B cell (primary cell): ENCODE data around the gene TET3. TPM values are rescaled to one million over a fixed set of nuclear protein-coding genes. Genes with fewer than 3 reads are reported as not detected.

Experiments used
- ATAC-seq: fragments of 200-7000 bp; cut with Tn5 transposase; one replicate; pipeline ENCODE4 v1.10.0; 2021; ENCODE audit warnings: low read depth, mild to moderate bottlenecking, moderate number of reproducible peaks, moderate library complexity
- CTCF ChIA-PET: fragments of 350-600 bp; sonication (Branson Sonifier 250); formaldehyde crosslinking; loops from one replicate; lab custom pipeline; 2021; ENCODE audit warnings: antibody characterized with exemption, inconsistent platforms; lab: Charles Lee
- POLR2A ChIA-PET: fragments of 350-600 bp; sonication (Branson Sonifier 250); formaldehyde crosslinking; loops from one replicate; lab custom pipeline; 2021; ENCODE audit warnings: antibody characterized with exemption; lab: Charles Lee
- DNase-seq: peaks from one replicate; pipeline ENCODE4 v3.0.0; 2013
- H2AFZ ChIP-seq: 2 replicates; pipeline ENCODE4 v1.6.1; 2012; ENCODE audit warnings: mild to moderate bottlenecking, low read depth, low read length; ENCODE audit not compliant: insufficient read depth, poor library complexity, severe bottlenecking
- H3K27ac ChIP-seq, 2 donors: 1 replicate in 1 of 2; 2 replicates in 1 of 2; pipeline ENCODE4 v1.5.1; 2012 to 2013; ENCODE audit warnings: low read length in 2 of 2, mild to moderate bottlenecking in 2 of 2, moderate library complexity in 1 of 2
- H3K27me3 ChIP-seq, 4 experiments: fragments of 200-600 bp in 1 of 4; sonication (generic) in 1 of 4; replicated peaks in 1 of 4; 1 replicate in 2 of 4; 2 replicates in 2 of 4; pipeline versions ENCODE4 v1.6.1 to v1.7.0; 2013 to 2016; ENCODE audit warnings: low read length in 3 of 4, mild to moderate bottlenecking in 2 of 4, mixed read lengths in 1 of 4, moderate library complexity in 1 of 4; ENCODE audit not compliant: insufficient read depth in 4 of 4, control insufficient read depth in 3 of 4; ENCODE audit errors: control extremely low read depth in 1 of 4
- H3K36me3 ChIP-seq, 2 experiments: replicated peaks in 1 of 2; 1 replicate in 1 of 2; 2 replicates in 1 of 2; pipeline versions ENCODE4 v1.6.1 to v1.7.1; 2013; ENCODE audit warnings: low read length in 1 of 2; ENCODE audit not compliant: insufficient read depth in 2 of 2, control insufficient read depth in 1 of 2; ENCODE audit errors: control extremely low read depth in 1 of 2, extremely low read depth in 1 of 2
- H3K4me1 ChIP-seq, 2 donors: fragments of 200-600 bp in 1 of 2; sonication (generic) in 1 of 2; 1 replicate in 1 of 2; 2 replicates in 1 of 2; pipeline versions ENCODE4 v1.5.1 to v1.6.1; 2013 to 2017; ENCODE audit warnings: low read length in 2 of 2; ENCODE audit not compliant: control insufficient read depth in 2 of 2, insufficient read depth in 2 of 2
- H3K4me2 ChIP-seq: replicated peaks from 2 replicates; pipeline ENCODE3; 2012; ENCODE audit warnings: mild to moderate bottlenecking, low read depth, low read length; ENCODE audit not compliant: poor library complexity, severe bottlenecking
- H3K4me3 ChIP-seq, 5 experiments: fragments of 200-600 bp in 1 of 5; sonication (generic) in 1 of 5; 1 replicate in 3 of 5; 2 replicates in 2 of 5; pipeline versions ENCODE4 v1.5.1 to v1.7.0; 2011 to 2016; ENCODE audit warnings: low read length in 4 of 5, mild to moderate bottlenecking in 4 of 5, low read depth in 2 of 5, control low read depth in 1 of 5, moderate library complexity in 1 of 5; ENCODE audit not compliant: insufficient read depth in 1 of 5; ENCODE audit errors: control extremely low read depth in 1 of 5, extremely low read depth in 1 of 5
- H3K79me2 ChIP-seq: fragments of 200-600 bp; sonication (generic); one replicate; pipeline ENCODE4 v1.6.0; 2016; ENCODE audit warnings: low read length; ENCODE audit not compliant: control insufficient read depth, insufficient read depth
- H3K9ac ChIP-seq: fragments of 200-600 bp; sonication (generic); 2 replicates; pipeline ENCODE4 v1.6.1; 2017; ENCODE audit warnings: mild to moderate bottlenecking, low read length, moderate library complexity
- H3K9me3 ChIP-seq, 3 donors: one replicate each; pipeline versions ENCODE4 v1.6.1 to v1.7.1; 2013; ENCODE audit warnings: low read length in 2 of 3; ENCODE audit not compliant: control insufficient read depth in 2 of 3, insufficient read depth in 1 of 3; ENCODE audit errors: control extremely low read depth in 1 of 3
- H4K20me1 ChIP-seq: 2 replicates; pipeline ENCODE4 v1.6.0; 2012; ENCODE audit warnings: mild to moderate bottlenecking, low read length; ENCODE audit not compliant: insufficient read depth, control insufficient read depth, poor library complexity, severe bottlenecking
- H3K27ac Mint-ChIP-seq: one replicate; pipeline ENCODE4 v1.8.0; 2021; ENCODE audit warnings: mixed read lengths
- H3K27me3 Mint-ChIP-seq: one replicate; pipeline ENCODE4 v1.8.0; 2021; ENCODE audit warnings: mixed read lengths
- H3K4me1 Mint-ChIP-seq: one replicate; pipeline ENCODE4 v1.8.0; 2021; ENCODE audit warnings: mixed read lengths
- H3K4me3 Mint-ChIP-seq: one replicate; pipeline ENCODE4 v1.8.0; 2021; ENCODE audit warnings: mixed read lengths
- H3K9me3 Mint-ChIP-seq: one replicate; pipeline ENCODE4 v1.8.0; 2022; ENCODE audit warnings: mixed read lengths; ENCODE audit not compliant: insufficient read depth
- EZH2 ChIP-seq: IDR thresholded peaks from 2 replicates; pipeline ENCODE4 v1.6.1; 2012; ENCODE audit warnings: borderline replicate concordance, low read depth, mild to moderate bottlenecking, moderate library complexity, low read length; ENCODE audit not compliant: insufficient read depth, poor library complexity, severe bottlenecking
- WGBS: methylation state at CpG from one replicate; pipeline ENCODE4 v1.1.5; 2013; ENCODE audit warnings: missing lambda C conversion rate; ENCODE audit not compliant: insufficient coverage; 5-methylcytosine and 5-hydroxymethylcytosine counted together
- intact Hi-C: fragments of 100-400 bp; cut with micrococcal nuclease; formaldehyde crosslinking; loops from one replicate; pipeline ENCODE4 v1.10.0; 2022
- polyA plus RNA-seq: library from polyadenylated mRNA; depleted of rRNA; stranded (reverse); fragments of >200 nt; gene quantifications from 2 replicates; pipeline ENCODE4 v1.2.3, GENCODE V29; 2012
- total RNA-seq, 2 donors: library from RNA; stranded (reverse); fragments of 120-200 nt in 1 of 2; gene quantifications; 1 replicate in 1 of 2; 2 replicates in 1 of 2; pipeline versions ENCODE4 v1.2.3 to v1.2.4, GENCODE V29; 2013 to 2022
- TF ChIP-seq, protein P1 (sequence below): fragments of 200-600 bp; IDR thresholded peaks from one replicate; pipeline ENCODE4 v1.8.0; 2022; ENCODE audit warnings: antibody characterized with exemption, mild to moderate bottlenecking

The TET3 gene
- total and polyA plus RNA-seq, 2 donors (not counting 1 experiment from before 2014, with no cell fraction given), result 4.7 to 43.9 TPM

- Histone ChIP-seq H3K4me2 (peak overlapping the region; percentile 85), H3K4me1 (peaks cover 15 to 29% of the 10 kb centered on the region in 2 donors), H3K9ac (peak overlapping the region; percentile 59), H3K27me3 (no peaks in the 10 kb centered on the region), H4K20me1 (peaks cover 94% of the 10 kb centered on the region), H3K36me3 (peaks cover 0 to 17% of the 10 kb centered on the region in 2 experiments), H2AFZ (peak overlapping the region; percentile 55), H3K9me3 (no peaks in the 10 kb centered on the region), H3K27ac (no peak overlapping the region), H3K4me3 (peak overlapping the region in 4 of 5 experiments; percentile 35 to 60 (median 52)), H3K79me2 (peaks cover 88% of the 10 kb centered on the region)
- DNase-seq (peak; percentile 86), ATAC-seq (peak; percentile 98)
- WGBS, result 5% methylated on average over 63 of the region's 68 CpGs
- CTCF ChIA-PET, result interaction anchor here (1.0 to 3.2 kb wide), 10 partner anchors 15 to 332 kb away, joined by 3 to 19 read pairs (median 4); partner anchors contain the start of genes BOLA3 and STAMBP
- Mint-ChIP-seq H3K27me3 (no peaks in the 10 kb centered on the region), H3K4me1 (peaks cover 66% of the 10 kb centered on the region), H3K9me3 (no peaks in the 10 kb centered on the region), H3K4me3 (peak overlapping the region; percentile 87), H3K27ac (peak overlapping the region; percentile 53)
- POLR2A ChIA-PET, result interaction anchor here (0.5 to 1.0 kb wide), 3 partner anchors 76 to 158 kb away, joined by 3 read pairs; no protein-coding TSS in a partner anchor
- intact Hi-C loops, result loop anchor here (1.0 to 2.0 kb wide), 4 partner anchors 16 to 174 kb away; partner anchors contain the start of genes DGUOK and STAMBP
- TF ChIP-seq, protein P1, sequence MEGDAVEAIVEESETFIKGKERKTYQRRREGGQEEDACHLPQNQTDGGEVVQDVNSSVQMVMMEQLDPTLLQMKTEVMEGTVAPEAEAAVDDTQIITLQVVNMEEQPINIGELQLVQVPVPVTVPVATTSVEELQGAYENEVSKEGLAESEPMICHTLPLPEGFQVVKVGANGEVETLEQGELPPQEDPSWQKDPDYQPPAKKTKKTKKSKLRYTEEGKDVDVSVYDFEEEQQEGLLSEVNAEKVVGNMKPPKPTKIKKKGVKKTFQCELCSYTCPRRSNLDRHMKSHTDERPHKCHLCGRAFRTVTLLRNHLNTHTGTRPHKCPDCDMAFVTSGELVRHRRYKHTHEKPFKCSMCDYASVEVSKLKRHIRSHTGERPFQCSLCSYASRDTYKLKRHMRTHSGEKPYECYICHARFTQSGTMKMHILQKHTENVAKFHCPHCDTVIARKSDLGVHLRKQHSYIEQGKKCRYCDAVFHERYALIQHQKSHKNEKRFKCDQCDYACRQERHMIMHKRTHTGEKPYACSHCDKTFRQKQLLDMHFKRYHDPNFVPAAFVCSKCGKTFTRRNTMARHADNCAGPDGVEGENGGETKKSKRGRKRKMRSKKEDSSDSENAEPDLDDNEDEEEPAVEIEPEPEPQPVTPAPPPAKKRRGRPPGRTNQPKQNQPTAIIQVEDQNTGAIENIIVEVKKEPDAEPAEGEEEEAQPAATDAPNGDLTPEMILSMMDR, result no peak
- no peak for TF ChIP-seq EZH2
These were observed 18.1 kb downstream of the TET3 start for GRCh38 chr2:74002505-74003421.
